K562 (cell line): ENCODE data around the gene MON2. TPM values are rescaled to one million over a fixed set of nuclear protein-coding genes. Genes with fewer than 3 reads are reported as not detected.

Experiments
- ATF1 ChIP-seq, 2 experiments: fragments of 450-650 bp in 1 of 2; IDR thresholded peaks; 2 replicates each; pipeline ENCODE4 v1.6.1; 2016; ENCODE audit warnings: missing compliant biosample characterization in 1 of 2, missing genetic modification characterization in 1 of 2
- E2F4 ChIP-seq: sonication (generic); formaldehyde crosslinking; IDR thresholded peaks from 2 replicates; pipeline ENCODE4 v1.8.0; 2022; ENCODE audit warnings: mild to moderate bottlenecking, low read depth, missing genetic modification reagents
- FOXA3 ChIP-seq, 2 experiments: fragments of 450-650 bp in 1 of 2; sonication (generic) in 1 of 2; formaldehyde crosslinking; IDR thresholded peaks in 1 of 2; conservative IDR thresholded peaks in 1 of 2; 2 replicates each; pipeline versions ENCODE4 v1.4.0 to v1.8.0; 2020 to 2022; ENCODE audit warnings: mild to moderate bottlenecking in 2 of 2, missing genetic modification reagents in 1 of 2
- HMGXB4 ChIP-seq: sonication (generic); formaldehyde crosslinking; IDR thresholded peaks from 2 replicates; pipeline ENCODE4 v1.8.1; 2023; ENCODE audit warnings: mild to moderate bottlenecking, missing genetic modification reagents
- HNRNPLL ChIP-seq: fragments of 200-400 bp; formaldehyde crosslinking; IDR thresholded peaks from 2 replicates; pipeline ENCODE4 v1.6.1; 2017; ENCODE audit warnings: low read length, low read depth, mild to moderate bottlenecking; ENCODE audit not compliant: poor library complexity, severe bottlenecking
- KLF10 ChIP-seq: fragments of 250-450 bp; sonication (Bioruptor Pico); IDR thresholded peaks from 2 replicates; pipeline ENCODE4 v1.6.1; 2021; ENCODE audit warnings: matching md5 sums
- MXI1 ChIP-seq: IDR thresholded peaks from 2 replicates; pipeline ENCODE4 v1.6.1; 2011; ENCODE audit warnings: low read depth, mild to moderate bottlenecking, improper control_type of control experiment, low read length
- NFATC3 ChIP-seq: fragments of 450-650 bp; IDR thresholded peaks from 2 replicates; pipeline ENCODE4 v1.6.1; 2017; ENCODE audit warnings: mild to moderate bottlenecking
- NFE2L1 ChIP-seq: fragments of 450-650 bp; IDR thresholded peaks from 2 replicates; pipeline ENCODE4 v1.6.1; 2016; ENCODE audit warnings: missing genetic modification characterization, low read depth, mild to moderate bottlenecking, missing compliant biosample characterization, moderate library complexity, borderline replicate concordance
- NR2C1 ChIP-seq, 2 experiments: fragments of 450-650 bp; IDR thresholded peaks; 2 replicates each; pipeline ENCODE4 v1.6.1; 2017; ENCODE audit warnings: mild to moderate bottlenecking in 2 of 2, antibody characterized with exemption in 1 of 2, inconsistent platforms in 1 of 2, missing compliant biosample characterization in 1 of 2, missing genetic modification characterization in 1 of 2
- NR2C2 ChIP-seq, 2 experiments: fragments of 200-800 bp in 1 of 2; sonication (Bioruptor generic) in 1 of 2; sonication (generic) in 1 of 2; formaldehyde crosslinking in 1 of 2; IDR thresholded peaks; 2 replicates each; pipeline versions ENCODE4 v1.6.1 to v1.8.0; 2016 to 2022; ENCODE audit warnings: mild to moderate bottlenecking in 1 of 2, missing compliant biosample characterization in 1 of 2, missing genetic modification characterization in 1 of 2, missing genetic modification reagents in 1 of 2
- RBFOX2 ChIP-seq: fragments of 200-400 bp; formaldehyde crosslinking; IDR thresholded peaks from 2 replicates; pipeline ENCODE4 v1.6.1; 2017; ENCODE audit warnings: low read depth, mild to moderate bottlenecking, low read length, moderate library complexity
- SAFB2 ChIP-seq: fragments of 200-400 bp; formaldehyde crosslinking; IDR thresholded peaks from 2 replicates; pipeline ENCODE4 v1.6.1; 2018; ENCODE audit warnings: borderline replicate concordance, low read length, low read depth, moderate library complexity; ENCODE audit not compliant: severe bottlenecking
- SIN3A ChIP-seq, 2 experiments: fragments of 150-350 bp in 1 of 2; IDR thresholded peaks; 2 replicates each; pipeline ENCODE4 v1.6.1; 2011 to 2016; ENCODE audit warnings: borderline replicate concordance in 2 of 2, low read depth in 2 of 2, low read length in 2 of 2, mild to moderate bottlenecking in 2 of 2, moderate library complexity in 2 of 2; ENCODE audit not compliant: control insufficient read depth in 1 of 2
- STAT6 ChIP-seq: sonication (generic); formaldehyde crosslinking; IDR thresholded peaks from 2 replicates; pipeline ENCODE4 v1.8.1; 2023; ENCODE audit warnings: mild to moderate bottlenecking, missing genetic modification reagents
- TEAD1 ChIP-seq, 2 experiments: fragments of 450-650 bp in 1 of 2; sonication (generic) in 1 of 2; formaldehyde crosslinking; IDR thresholded peaks; 2 replicates each; pipeline versions ENCODE4 v1.4.0 to v1.8.0; 2020 to 2022; ENCODE audit warnings: mild to moderate bottlenecking in 2 of 2, missing genetic modification reagents in 1 of 2
- ZEB2 ChIP-seq: fragments of 450-650 bp; IDR thresholded peaks from 2 replicates; pipeline ENCODE4 v1.6.1; 2016
- ZNF644 ChIP-seq: fragments of 200-800 bp; sonication (Bioruptor generic); IDR thresholded peaks from 2 replicates; pipeline ENCODE4 v1.6.1; 2016; ENCODE audit warnings: low read depth, missing genetic modification characterization, missing compliant biosample characterization
- ZNF77 ChIP-seq: fragments of 250-450 bp; sonication (Bioruptor Pico); IDR thresholded peaks from 2 replicates; pipeline ENCODE4 v1.5.0; 2020
- polyA plus RNA-seq, 8 experiments: library from polyadenylated mRNA; depleted of rRNA in 4 of 8; stranded (reverse) in 5 of 8; unstranded in 3 of 8; fragments of >200 nt; fragmentation: Nextera tagmentation in 2 of 8; fragmentation: Illumina TruSeq in 1 of 8; extraction: Ambion mirVana in 2 of 8; extraction: Trizol in 1 of 8; gene quantifications; 2 replicates each; pipeline versions ENCODE4 v1.2.1 to v1.2.3, GENCODE V29; 2011 to 2014; ENCODE audit warnings: inconsistent platforms in 1 of 8, missing spikeins in 1 of 8
- total RNA-seq, 7 experiments: library from RNA; depleted of rRNA in 6 of 7; stranded (reverse); fragments of >200 nt in 6 of 7; fragmentation: Illumina TruSeq in 2 of 7; extraction: Trizol in 2 of 7; gene quantifications; 2 replicates each; pipeline versions ENCODE4 v1.2.1 to v1.2.3, GENCODE V29; 2011 to 2021; ENCODE audit warnings: low replicate concordance in 1 of 7

Gene MON2
- total and polyA plus RNA-seq, 9 of the 15 experiments (the other 6 are each of a cell fraction or from before 2014, with no cell fraction given): 3.6 to 31.6 (median 16.8) TPM

- TF ChIP-seq MXI1 (peak; percentile 36; the same call in 1 of the 2 replicates), NR2C1 (IDR thresholded peaks at IDR 0.05) (peak; percentile 81), NR2C1 (tag; IDR thresholded peaks at IDR 0.05) (peak; percentile 67), ATF1 (CRISPR knock-in tag; IDR thresholded peaks at IDR 0.05) (no peak), ATF1 (tag; IDR thresholded peaks at IDR 0.05) (peak; percentile 85), NFE2L1 (tag) (no peak), STAT6 (CRISPR knock-in tag) (no peak), ZEB2 (no peak), SAFB2 (no peak), NFATC3 (no peak), ZNF644 (peak; percentile 63; the same call in 1 of the 2 replicates), NR2C2 (CRISPR knock-in tag; IDR thresholded peaks at IDR 0.05) (no peak), NR2C2 (tag; IDR thresholded peaks at IDR 0.05) (peak; percentile 83), RBFOX2 (no peak), ZNF77 (CRISPR knock-in tag) (no peak), TEAD1 (CRISPR knock-in tag; IDR thresholded peaks at IDR 0.05) (peak; percentile 79 to 99), HMGXB4 (CRISPR knock-in tag) (peak; percentile 21; the same call in 1 of the 2 replicates), FOXA3 (CRISPR knock-in tag; conservative IDR thresholded peaks at IDR 0.05 in 1 of 2, IDR thresholded peaks at IDR 0.05 in 1 of 2) (no peak), SIN3A (IDR thresholded peaks at IDR 0.05; ENCODE audit: borderline replicate concordance in 2 of 2, control insufficient read depth in 1 of 2, low read depth in 2 of 2, low read length in 2 of 2) (peak in 1 of 2 experiments; percentile 71; a peak in 1 of 4 replicates), KLF10 (CRISPR knock-in tag) (no peak), HNRNPLL (peak; percentile 79), E2F4 (CRISPR knock-in tag) (0 out of 2 replicates have a peak, but pooled peaks have one; percentile 33)
Observed at GRCh38 chr12:62602255-62603060, 135.8 kb downstream of the MON2 start (continued).
